HG03025 (cell line): Measurements from ENCODE around the gene CACNA2D4.
"Not testable (repeated sequence)": the region's sequence is repeated elsewhere in the genome, so short reads cannot be mapped to it uniquely, and the experiment has no call there.

Experiments used
- ATAC-seq: cut with Tn5 transposase; IDR thresholded peaks from one replicate; pipeline ENCODE4 v1.9.1; 2021; ENCODE audit warnings: mild to moderate bottlenecking, moderate library complexity; ENCODE audit not compliant: unreplicated experiment, low FRiP score

CACNA2D4 gene

DNA sequence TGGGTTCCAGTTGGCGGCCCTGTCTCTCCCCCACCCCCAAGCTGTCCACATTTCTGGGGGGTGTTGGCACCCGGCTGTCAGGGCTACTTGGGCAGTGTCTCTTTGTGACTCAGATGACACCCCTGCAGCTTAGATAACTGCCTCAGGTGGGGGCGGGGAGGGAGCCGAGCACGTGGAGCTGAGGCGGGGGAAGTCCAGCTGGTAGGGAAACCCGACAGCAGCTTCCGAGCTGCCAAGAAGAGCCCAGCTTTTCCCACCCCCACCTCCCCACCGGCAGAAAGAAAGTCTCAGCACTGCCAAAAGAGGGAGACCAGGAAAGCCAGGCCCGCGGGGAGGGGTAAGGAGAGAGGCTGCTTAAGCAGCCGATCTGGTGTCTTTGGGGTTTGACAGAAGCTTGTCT, 96.6 kb downstream of the CACNA2D4 start:
- ATAC-seq, result no peak

DNA sequence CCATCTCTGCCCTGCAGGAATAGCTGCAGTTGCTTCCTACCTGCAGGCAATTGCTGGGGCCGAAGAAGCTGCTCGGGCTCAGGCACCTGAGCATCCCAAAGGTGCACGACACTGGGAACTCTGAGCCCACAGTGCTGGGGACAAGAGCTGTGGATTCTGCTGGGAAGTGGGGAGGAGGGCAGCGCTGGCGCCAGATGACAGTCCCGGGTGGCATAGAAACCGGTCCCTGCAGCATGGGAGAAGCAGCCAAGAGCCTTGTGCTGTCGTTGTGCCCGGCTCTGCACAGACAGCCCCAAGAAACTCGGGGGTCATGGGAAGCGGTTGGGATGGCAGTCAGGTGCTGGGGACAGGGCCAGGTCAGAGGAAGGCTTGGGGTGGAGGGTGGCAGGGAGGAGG, 97.6 kb downstream of the CACNA2D4 start:
- ATAC-seq, result no peak

DNA sequence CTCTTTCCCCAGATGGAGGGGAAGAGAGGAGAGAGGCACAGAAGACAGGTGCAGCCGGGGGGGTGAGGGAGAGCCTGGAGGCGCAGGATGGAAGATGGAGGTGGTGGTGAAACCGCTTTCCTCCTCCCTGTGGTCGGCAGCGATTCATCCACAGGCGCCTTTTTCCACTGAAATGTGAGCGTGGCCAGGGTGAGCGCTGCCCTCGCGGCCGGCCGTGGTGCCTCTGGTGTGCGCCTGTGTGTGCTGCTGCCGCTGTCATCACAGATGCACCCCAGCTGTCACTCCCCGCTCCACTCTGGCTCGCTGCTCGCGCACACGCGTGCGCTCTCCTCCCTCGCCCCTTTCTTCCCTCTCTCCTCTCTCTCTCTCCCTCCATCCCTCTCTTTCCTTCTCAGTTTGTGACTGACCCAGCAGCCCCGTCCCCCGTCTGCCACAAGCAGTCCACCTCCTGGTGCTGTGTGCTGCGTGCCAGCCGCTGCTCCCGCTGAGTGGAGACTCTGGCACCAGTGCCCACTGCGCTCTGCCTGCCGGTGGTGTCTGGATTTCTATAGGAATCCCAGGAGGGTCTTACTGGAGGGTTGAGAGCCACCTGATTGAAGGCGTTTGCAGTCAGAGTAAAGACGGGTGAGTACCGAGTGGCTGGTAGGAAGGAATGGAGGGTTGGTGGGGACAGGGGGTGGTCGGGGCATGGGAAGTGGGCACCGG, 98.1 kb downstream of the CACNA2D4 start, which contains the start of gene LRTM2:
Gene LRTM2, plus strand, starts transcription at position 375 of the 705 bp plus-strand sequence. CDS start 7,584 bp downstream, outside the sequence.
- ATAC-seq, result no peak

DNA sequence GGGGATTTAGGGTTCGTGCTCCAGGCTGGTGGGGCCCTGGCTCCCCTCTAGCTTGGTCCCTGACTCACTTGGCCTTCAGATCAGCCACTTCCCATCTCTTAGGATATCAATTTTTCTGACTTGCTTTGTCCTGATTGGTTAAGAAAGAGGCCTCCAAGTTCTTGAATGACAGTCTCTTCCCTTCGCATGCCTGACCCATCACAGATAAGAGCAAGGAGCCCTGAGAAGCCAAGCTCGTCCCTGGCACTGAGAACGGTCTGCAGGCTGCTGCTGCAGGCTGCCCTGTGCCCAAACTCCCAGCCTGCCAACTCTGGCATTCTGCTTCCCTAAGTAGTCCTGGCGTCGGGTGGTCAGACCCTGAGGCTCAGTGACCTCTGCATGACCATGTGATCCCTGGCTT, 98.9 kb downstream of the CACNA2D4 start:
- no peak for ATAC-seq

DNA sequence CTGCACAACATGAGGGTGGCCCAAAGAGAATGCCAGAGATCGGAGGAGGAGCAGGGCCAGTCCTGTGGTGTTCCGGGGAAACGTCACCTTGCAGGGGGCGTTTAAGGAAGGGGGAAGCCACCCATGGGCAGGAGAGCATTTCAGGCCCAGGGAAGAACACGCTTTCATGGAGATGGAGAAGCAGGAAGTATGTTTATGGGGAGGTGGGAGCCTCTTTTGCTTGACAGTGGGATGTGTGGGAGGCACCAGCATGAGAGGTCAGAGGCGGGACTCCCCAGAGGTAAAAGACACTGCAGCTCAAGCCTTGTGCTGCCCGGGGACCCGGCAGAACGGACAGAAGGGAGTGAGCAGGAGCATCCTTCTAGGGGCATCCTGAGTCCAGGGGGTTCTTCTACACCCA, 99.4 kb downstream of the CACNA2D4 start:
- no peak for ATAC-seq

DNA sequence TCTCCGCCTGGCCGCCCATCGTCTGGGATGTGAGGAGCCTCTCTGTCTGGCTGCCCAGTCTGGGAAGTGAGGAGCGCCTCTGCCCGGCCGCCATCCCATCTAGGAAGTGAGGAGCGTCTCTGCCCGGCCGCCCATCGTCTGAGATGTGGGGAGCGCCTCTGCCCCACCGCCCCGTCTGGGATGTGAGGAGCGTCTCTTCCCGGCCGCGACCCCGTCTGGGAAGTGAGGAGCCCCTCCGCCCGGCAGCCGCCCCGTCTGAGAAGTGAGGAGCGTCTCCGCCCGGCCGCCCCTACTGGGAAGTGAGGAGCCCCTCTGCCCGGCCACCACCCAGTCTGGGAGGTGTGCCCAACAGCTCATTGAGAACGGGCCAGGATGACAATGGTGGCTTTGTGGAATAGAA, 100.5 kb downstream of the CACNA2D4 start:
- ATAC-seq, result not testable (repeated sequence)

DNA sequence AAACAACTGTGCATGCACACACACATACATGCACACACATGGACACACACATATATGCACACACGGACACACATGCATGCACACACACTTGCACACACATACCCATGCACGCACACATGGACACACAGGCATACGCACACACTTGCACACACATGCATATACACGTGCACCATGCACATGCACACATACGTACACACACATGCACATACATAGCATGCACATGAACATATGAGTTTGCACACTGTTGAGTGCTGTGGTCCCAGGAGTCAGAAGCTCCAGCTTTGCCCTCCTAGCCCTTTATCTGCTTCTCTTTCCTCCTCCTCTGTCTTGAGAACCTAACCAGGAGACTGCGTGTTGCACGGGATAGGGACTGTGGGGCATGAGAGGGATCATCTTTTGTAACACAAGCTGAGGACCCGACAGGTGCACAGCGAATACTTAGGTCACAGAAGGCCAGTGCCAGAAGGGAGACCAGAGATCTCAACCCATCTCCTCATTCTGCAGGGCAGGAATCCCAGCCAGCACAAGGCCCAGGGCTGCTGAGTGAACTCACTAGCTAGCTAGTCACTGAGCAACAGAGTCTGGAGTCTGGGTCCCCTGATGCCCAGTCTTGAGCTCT, 101.6 kb downstream of the CACNA2D4 start:
- ATAC-seq, result no peak

DNA sequence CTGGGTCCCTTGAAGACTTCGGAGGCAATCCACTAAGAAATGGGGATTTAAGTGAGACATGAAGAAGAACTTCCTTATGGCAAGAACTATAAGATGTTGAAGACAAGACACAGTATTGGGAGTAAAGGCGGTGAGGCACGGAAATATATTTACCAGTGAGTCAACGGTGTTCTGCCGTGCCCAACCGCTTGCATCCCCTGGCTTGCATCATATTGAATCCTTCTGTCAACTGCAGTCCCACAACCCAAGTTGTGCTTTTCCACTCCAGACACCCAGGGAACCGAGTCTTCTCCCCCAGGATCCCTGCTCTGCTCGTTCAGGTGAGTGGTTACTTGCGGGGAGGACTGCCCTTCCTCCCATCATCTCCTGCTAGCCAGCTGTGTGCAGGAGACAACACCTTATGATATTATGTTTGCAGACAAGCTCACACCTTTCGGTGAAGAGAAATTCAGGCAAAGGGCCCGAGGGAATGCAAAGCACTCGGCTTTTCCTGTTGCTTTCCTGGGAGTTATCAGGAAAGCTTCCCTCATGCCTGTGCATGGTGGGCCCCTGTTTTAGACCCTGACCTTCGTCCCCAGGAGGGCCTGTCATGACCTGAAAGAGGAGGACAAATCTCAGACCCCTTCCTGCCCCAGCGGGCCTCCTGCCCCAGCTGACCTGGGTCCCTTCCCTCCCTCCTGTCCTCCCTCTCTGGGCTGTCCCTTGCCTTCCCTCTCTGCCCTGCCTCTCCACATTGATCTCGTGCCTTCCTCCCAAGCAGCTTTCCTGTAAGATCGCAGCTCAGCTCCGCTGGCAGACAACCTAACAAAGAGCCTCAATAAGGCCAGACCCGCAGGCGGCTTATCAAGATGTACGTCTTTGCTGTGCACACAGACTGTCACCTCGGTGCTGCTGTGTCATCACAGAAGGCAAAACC, 102.4 kb downstream of the CACNA2D4 start:
- ATAC-seq, result no peak

DNA sequence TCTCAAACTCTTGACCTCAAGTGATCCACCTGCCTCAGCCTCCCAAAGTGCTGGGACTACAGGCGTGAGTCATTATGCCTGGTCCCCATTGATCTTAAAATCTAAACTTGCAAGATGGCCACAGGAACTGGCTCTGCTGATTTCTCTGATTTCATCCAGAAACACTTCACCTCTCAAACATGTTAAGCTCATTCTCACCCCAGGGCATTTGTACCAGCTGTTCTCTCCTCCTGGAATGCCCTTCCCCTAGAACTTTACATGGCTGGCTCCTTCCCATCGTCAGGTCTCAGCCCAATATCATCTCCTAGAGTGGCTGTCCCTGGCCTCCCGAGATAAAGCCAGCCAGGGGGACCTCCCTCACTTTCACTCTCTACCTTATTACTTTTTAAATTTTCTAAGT, 103.3 kb downstream of the CACNA2D4 start:
- no peak for ATAC-seq

DNA sequence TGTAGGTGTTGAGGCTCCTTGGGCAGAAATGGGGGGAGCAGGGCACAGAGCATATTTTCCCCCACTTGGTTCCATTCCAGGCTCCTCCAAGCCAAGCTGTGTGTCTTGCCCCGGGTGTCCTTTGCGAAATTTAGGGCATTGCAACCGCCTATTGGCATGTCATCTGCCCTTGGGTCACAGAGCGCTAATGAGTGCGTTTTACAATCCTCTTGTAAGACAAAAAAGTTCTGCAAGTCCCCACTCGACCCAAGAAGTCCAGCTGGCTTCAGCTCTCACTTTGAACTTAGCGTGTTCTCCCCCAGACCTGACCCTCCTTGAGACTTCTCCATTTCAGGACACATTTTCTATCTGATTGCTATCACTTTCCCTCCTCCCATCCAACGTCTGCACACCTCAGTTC, 104.2 kb downstream of the CACNA2D4 start:
- ATAC-seq, result no peak

DNA sequence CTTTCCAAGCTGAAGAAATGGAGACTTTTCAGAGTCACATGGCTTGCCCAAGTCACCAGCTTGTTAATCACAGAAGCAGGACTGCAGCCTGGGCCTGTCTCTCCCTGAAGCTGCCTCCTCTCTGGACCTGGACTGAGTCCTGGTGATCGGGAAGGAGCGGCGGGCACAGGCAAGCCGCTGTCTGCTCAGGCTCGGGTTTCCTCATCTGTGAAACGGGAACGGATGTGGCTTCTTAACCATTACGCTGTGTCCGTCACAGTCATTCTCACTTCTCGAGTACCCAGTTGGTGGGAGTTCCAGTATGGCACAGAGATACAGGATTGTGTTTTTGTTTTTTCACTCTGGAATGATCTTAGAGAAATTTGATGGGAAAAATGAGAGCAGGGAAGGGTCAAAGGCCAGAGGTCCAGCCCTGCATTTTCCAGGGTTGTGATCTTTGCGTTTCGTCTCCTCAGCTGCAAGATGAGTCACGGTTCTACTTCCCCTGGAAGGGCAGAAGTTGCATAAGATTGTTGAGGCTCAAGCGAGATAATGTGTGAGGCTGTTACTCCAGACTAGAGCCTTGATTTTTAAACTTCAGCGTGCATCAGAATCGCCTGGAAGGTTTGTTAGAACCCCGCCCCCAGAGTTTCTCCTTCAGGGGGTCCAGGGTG, 105.7 kb downstream of the CACNA2D4 start:
- no peak for ATAC-seq

DNA sequence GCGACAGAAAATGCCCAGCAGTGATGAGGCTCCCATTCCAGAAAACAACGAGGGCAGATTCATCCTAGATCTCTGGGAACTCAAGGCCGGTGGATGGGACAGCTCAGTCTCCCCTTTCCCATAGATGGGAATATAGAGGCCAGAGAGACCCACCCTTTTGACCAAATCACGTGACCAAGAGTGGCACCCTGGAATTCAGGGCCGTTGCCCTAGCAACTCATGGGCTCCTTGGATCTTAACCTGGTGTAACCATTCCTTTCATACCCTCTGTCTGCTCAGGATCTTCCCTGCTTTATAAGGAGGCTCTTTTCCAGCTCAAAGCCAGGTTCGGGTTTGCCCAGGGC, 106.5 kb downstream of the CACNA2D4 start:
- no peak for ATAC-seq

DNA sequence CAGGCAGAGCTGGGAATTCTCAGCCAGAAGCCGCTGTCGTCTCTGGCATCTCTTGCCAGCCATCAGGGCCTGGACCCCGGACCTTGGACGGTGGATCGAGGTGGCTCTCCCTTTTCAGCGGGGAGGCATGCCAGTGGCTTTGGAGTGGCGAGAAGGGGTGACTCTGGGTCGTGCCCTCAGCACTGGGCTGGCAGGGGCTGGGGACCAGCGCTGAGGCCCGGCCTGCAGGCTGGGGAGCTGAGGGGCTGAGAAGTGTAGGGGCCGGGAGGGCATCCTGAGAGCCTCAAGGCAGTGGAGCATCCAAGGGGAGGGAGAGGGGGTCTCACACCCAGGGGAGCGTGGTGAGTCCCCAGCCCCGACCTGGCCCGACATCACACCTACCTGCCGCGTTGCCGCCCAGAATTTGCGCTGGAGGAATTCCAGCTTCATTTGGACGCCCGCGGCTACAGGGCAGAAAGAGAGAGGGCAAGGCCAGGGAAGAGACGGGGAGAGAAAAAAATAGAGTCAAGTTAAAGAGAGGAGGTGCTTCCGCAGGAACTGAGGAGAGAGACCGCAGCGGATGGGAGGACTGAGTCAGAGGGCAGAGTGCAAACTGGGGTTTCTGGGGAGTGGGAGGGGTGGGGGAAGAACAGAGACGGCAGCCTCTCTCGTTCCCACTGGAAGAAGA, 107.0 kb downstream of the CACNA2D4 start:
- ATAC-seq, result no peak

DNA sequence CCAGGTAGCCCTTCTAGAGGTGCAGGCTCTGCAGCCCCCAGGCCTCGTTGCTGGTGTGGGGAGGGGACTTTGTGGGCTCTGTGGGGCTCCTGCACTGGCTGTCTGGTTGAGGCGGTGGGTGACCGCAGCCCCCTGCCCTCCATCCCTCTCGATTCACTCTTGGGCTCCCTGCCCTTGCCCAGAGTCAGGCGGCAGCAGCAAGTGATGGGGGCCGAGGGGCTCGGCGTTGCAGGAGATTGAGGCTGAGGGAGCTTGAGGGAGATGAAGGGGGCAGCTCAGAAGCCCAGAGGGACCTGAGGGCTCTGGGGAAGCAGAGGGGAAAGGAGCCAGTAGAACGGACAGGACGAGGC, 107.5 kb downstream of the CACNA2D4 start:
- ATAC-seq, result no peak

DNA sequence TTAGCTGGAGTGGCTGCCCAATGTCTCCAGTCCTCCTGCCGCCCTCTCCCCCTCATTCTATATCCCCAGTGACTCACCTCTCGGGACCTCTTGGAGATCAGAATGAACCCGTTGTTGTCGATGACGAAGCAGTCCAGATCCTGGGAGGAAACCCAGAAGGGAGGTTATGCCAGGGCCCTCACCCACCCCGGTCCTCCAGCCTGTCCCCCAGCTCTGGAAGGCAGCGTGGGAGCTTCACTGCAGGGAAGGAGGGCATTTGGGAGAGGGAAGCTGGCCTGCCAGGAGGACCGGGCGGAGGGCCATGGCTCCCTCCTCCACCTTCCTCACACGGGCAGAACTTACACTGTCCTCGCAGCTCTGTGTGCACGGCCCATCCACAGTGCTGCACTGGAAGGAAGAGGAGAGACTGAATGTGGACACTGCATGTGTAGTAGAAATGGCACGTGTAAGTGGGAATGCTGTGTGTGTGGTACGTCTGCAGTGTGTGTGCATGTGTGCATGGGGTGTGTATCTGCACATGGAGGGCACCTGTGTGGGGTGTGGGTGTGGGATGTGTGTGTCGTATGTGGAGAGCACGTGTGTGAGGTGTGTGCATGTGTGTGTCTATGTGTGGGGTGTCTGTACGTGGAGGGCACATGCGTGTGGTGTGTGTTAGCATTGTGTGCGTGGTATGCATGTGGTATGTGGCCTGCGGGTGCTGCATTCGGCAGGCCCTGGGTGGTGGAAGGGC, 108.1 kb downstream of the CACNA2D4 start:
- no peak for ATAC-seq

DNA sequence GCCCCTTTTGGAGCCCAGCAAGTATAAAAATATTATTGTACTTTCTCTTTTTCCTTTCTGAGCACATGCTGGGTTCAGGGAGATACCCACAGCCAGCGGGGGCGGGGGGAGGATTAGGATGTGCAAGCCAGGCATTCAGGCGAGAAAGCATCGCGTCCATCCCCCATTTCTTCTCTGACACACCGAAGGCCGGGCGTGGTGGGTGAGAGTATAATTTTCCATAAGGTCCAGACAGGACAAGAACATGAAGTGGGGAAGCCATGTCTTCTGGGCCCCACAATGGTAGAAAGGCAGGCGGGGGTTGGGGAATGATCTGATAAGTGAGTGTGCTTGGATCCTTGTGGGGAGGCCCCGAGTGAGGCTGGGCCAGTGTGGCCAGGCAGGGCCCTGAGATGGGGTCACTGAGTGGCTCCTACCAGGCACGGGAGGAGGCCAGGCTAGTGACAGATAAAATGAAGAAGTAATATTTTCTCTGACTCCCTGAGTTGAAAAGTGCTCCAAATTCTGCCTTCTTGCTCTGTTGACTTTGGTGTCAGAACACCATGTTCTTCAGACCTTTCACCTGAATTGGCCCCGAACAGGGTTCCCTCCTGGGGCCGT, 108.8 kb downstream of the CACNA2D4 start:
- ATAC-seq, result no peak

DNA sequence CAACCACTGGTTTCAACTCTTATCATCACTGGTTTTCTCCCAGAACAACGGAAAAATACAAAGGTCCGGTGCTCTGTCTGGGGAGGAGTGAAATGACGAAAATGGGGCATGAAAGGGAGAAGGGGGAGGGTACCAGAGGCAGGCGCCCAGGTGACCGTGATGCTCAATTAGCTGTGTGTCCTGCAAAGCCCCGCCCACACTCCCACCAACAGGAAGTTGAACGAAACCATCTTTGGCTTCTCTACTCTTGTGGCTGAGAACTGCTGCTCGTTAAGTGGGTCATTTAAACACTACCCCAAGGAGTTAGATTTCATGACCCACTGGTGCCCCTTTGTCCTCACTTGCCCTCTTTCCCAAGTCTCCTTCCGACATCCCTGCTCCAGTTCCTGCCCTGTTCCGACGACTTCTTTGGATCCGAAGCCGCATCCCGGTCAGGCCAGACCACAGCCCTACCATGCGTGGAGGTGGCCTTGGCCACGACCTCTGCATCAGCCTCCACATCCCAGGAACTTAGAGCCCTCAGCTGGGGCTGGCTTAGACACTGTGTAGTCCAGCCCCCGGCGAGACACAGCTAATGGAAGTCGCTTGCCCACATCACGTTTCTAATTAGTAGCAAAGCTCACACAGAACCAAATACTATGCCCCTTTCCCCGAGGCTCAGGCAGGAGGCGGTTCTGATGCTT, 109.5 kb downstream of the CACNA2D4 start:
- no peak for ATAC-seq

DNA sequence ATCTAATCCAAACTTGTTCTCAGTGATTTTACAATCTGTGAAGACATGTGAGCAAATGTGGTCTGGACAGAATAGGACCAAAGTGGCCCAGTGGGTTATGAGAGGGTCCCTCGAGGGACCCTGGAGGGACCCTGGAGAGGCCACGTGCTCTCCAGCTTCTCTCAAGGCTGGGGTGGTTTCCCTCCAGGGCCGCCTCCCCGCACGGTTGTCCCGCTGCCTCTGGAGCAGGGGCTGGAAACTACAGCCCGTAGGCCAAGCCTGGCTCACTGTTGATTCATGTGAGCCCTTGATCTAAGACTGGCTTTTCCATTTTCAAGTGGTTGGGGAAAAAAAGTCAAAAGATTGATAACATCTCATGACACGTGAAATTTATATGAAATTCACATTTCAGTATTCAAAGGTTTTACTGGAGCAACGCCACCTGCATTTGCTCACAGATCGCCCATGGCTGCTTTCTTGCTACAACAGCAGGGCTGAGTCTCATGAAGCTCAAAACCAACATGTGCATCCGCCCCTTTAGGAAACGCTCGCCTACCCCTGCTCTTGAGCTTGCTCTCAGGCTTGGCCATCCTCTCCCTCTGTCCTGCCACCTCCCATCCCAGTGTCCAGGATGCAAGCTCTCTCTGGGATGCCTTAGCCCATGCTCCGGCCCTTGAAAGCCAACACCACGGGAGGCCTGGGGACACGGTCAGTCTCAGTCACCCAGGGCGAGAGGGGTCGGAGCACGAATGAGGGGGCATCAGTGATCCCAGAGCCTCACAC, 110.2 kb downstream of the CACNA2D4 start:
- no peak for ATAC-seq
